NCI-H446 treated with DMSO at 0.1 percent for 48 hours (cell line): ENCODE measurements around the gene LDLRAD4.

Source experiments
- DNase-seq: peaks from one replicate; lab custom pipeline; 2025; lab: John Stamatoyannopoulos, UW

LDLRAD4 gene

GRCh38 chr18:13430663-13431062, 212.1 kb downstream of the LDLRAD4 start:
- no peak for DNase-seq

GRCh38 chr18:13431886-13432285, 213.3 kb downstream of the LDLRAD4 start:
- DNase-seq = no peak

- DNase-seq = no peak
Measured at GRCh38 chr18:13433125-13433524, 214.6 kb downstream of the LDLRAD4 start.

GRCh38 chr18:13433685-13434084, 215.1 kb downstream of the LDLRAD4 start:
- DNase-seq = no peak

GRCh38 chr18:13434854-13435253, 216.3 kb downstream of the LDLRAD4 start:
- no peak for DNase-seq

- DNase-seq = no peak
Measured at GRCh38 chr18:13435586-13436333, 217.2 kb downstream of the LDLRAD4 start.

GRCh38 chr18:13436576-13436975, 218.0 kb downstream of the LDLRAD4 start:
- DNase-seq = no peak

- DNase-seq = no peak
Measured at GRCh38 chr18:13437034-13437433, 218.5 kb downstream of the LDLRAD4 start.

- no peak for DNase-seq
Measured at GRCh38 chr18:13437796-13438506, 219.4 kb downstream of the LDLRAD4 start.

- DNase-seq = no peak
Measured at GRCh38 chr18:13438507-13439056, 220.0 kb downstream of the LDLRAD4 start.

GRCh38 chr18:13439461-13439860, 220.9 kb downstream of the LDLRAD4 start:
- no peak for DNase-seq

GRCh38 chr18:13440277-13441248, 222.0 kb downstream of the LDLRAD4 start:
- DNase-seq = no peak

GRCh38 chr18:13441736-13442135, 223.2 kb downstream of the LDLRAD4 start:
- DNase-seq = no peak

- no peak for DNase-seq
Measured at GRCh38 chr18:13442451-13442850, 223.9 kb downstream of the LDLRAD4 start.

- no peak for DNase-seq
Measured at GRCh38 chr18:13443552-13443951, 225.0 kb downstream of the LDLRAD4 start.

GRCh38 chr18:13444430-13445240, 226.1 kb downstream of the LDLRAD4 start:
- DNase-seq = no peak

GRCh38 chr18:13445241-13445897, 226.8 kb downstream of the LDLRAD4 start:
- DNase-seq = no peak

GRCh38 chr18:13446024-13446423, 227.5 kb downstream of the LDLRAD4 start:
- no peak for DNase-seq

GRCh38 chr18:13446610-13447461, 228.3 kb downstream of the LDLRAD4 start:
- no peak for DNase-seq
